A549 (cell line): Measurements from ENCODE around the gene PPP1R1C.

Experiments
- CBX8 ChIP-seq: fragments of 200-600 bp; sonication (generic); IDR thresholded peaks from 2 replicates; pipeline ENCODE4 v1.6.1; 2016
- CTCF ChIP-seq: fragments of >200 bp; sonication (Bioruptor Twin); formaldehyde crosslinking; IDR thresholded peaks from 3 replicates; pipeline ENCODE4 v1.5.1; 2016
- FOSB ChIP-seq: fragments of 250-450 bp; sonication (Bioruptor Pico); IDR thresholded peaks from 2 replicates; pipeline ENCODE4 v1.5.0; 2020; ENCODE audit warnings: mild to moderate bottlenecking, moderate library complexity
- HOXB13 ChIP-seq: fragments of 250-450 bp; sonication (Bioruptor Pico); IDR thresholded peaks from 2 replicates; pipeline ENCODE4 v1.5.0; 2020; ENCODE audit warnings: low read depth, mild to moderate bottlenecking, moderate library complexity
- RAD21 ChIP-seq, 2 experiments: fragments of >200 bp in 1 of 2; sonication (Bioruptor Twin) in 1 of 2; formaldehyde crosslinking in 1 of 2; IDR thresholded peaks in 1 of 2; conservative IDR thresholded peaks in 1 of 2; 2 replicates in 1 of 2; 3 replicates in 1 of 2; pipeline ENCODE4 v1.6.1; 2012 to 2018; ENCODE audit warnings: inconsistent platforms in 1 of 2
- RARB ChIP-seq: fragments of 250-450 bp; sonication (Bioruptor Pico); IDR thresholded peaks from 2 replicates; pipeline ENCODE4 v1.8.0; 2021; ENCODE audit warnings: mild to moderate bottlenecking, moderate library complexity

GRCh38 chr2:181955010-181955409 is 30.6 kb upstream of the PPP1R1C start:
- TF ChIP-seq CTCF: no peak
- no peak for TF ChIP-seq CBX8
- TF ChIP-seq RARB (CRISPR knock-in tag): no peak
- TF ChIP-seq FOSB: no peak
- no peak for TF ChIP-seq HOXB13 (CRISPR knock-in tag)
- TF ChIP-seq RAD21 (conservative IDR thresholded peaks at IDR 0.05 in 1 of 2, IDR thresholded peaks at IDR 0.05 in 1 of 2): no peak
